ENCODE data around the gene ICOS. TPM values are rescaled to one million over a fixed set of nuclear protein-coding genes. Genes with fewer than 3 reads are reported as not detected.
"Not testable (repeated sequence)": the region's sequence is repeated elsewhere in the genome, so short reads cannot be mapped to it uniquely, and the experiment has no call there.

Gene ICOS
- total RNA-seq, 6 donors from 2014 or later = 0.22 to 2.3 (median 1.1) TPM; not detected in 1

GRCh38 chr2:203960811-203961210, 24.2 kb downstream of the ICOS start:
- no peak for ATAC-seq (ENCODE audit: low FRiP score in 2 of 2)
- no peak for DNase-seq
- H3K36me3 ChIP-seq = no peaks in the 10 kb centered on the region
- no peak overlapping the region for H3K4me3 ChIP-seq
- H3K4me1 ChIP-seq = no peaks in the 10 kb centered on the region
- H3K9me3 ChIP-seq = no peaks in the 10 kb centered on the region
- TF ChIP-seq POLR2AphosphoS5 (IDR thresholded peaks at IDR 0.05) (no peak), EP300 (IDR thresholded peaks at IDR 0.05) (no peak), POLR2A (IDR thresholded peaks at IDR 0.05) (no peak)
- TF ChIP-seq, protein P1, sequence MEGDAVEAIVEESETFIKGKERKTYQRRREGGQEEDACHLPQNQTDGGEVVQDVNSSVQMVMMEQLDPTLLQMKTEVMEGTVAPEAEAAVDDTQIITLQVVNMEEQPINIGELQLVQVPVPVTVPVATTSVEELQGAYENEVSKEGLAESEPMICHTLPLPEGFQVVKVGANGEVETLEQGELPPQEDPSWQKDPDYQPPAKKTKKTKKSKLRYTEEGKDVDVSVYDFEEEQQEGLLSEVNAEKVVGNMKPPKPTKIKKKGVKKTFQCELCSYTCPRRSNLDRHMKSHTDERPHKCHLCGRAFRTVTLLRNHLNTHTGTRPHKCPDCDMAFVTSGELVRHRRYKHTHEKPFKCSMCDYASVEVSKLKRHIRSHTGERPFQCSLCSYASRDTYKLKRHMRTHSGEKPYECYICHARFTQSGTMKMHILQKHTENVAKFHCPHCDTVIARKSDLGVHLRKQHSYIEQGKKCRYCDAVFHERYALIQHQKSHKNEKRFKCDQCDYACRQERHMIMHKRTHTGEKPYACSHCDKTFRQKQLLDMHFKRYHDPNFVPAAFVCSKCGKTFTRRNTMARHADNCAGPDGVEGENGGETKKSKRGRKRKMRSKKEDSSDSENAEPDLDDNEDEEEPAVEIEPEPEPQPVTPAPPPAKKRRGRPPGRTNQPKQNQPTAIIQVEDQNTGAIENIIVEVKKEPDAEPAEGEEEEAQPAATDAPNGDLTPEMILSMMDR (IDR thresholded peaks at IDR 0.05) = no peak
- no peak overlapping the region for H3K27ac ChIP-seq
- no peaks in the 10 kb centered on the region for H3K27me3 ChIP-seq
- 56 to 67% methylated on average over 2 of the region's 2 CpGs for WGBS, 2 donors

- H3K4me1 ChIP-seq; ATAC-seq (ENCODE audit: low FRiP score in 2 of 2); H3K27me3 ChIP-seq; H3K4me3 ChIP-seq; DNase-seq; H3K36me3 ChIP-seq; H3K9me3 ChIP-seq; H3K27ac ChIP-seq: not testable (repeated sequence)
- 82 to 96% methylated on average over 7 of the region's 7 CpGs for WGBS, 2 donors
Observed at GRCh38 chr2:203965190-203965589, 28.6 kb downstream of the ICOS start.

DNA sequence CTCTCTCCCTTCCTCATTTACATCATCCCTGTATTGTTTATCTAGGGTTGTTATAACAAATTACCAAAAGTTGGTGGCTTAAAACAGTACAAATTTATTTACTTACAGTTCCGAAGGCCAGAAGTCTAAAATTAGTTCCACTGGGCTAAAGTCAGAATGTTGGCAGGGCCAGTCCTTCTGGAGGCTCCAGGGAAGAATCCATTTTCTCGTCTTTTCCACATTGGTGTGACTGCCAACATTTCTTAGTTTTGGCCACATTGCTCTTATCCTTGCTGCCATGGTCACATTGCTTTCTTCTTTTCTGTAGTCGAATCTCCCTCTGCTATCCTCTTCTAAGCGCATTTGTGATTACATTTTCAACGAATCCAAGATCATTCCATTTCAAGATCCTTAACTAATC, 34.7 kb downstream of the ICOS start:
- Histone ChIP-seq H3K36me3 (no peaks in the 10 kb centered on the region), H3K27ac (no peak overlapping the region), H3K27me3 (no peaks in the 10 kb centered on the region), H3K9me3 (no peaks in the 10 kb centered on the region), H3K4me3 (no peak overlapping the region), H3K4me1 (no peaks in the 10 kb centered on the region)
- TF ChIP-seq POLR2A (IDR thresholded peaks at IDR 0.05) = no peak
- no peak for TF ChIP-seq POLR2AphosphoS5 (IDR thresholded peaks at IDR 0.05)
- TF ChIP-seq, protein P1 (IDR thresholded peaks at IDR 0.05) = no peak
- no peak for TF ChIP-seq EP300 (IDR thresholded peaks at IDR 0.05)
- 77 to 86% methylated on average over 5 of the region's 5 CpGs for WGBS, 2 donors
- DNase-seq = no peak
- no peak for ATAC-seq (ENCODE audit: low FRiP score in 2 of 2)

- TF ChIP-seq, protein P1 (IDR thresholded peaks at IDR 0.05) = no peak
- TF ChIP-seq POLR2A (IDR thresholded peaks at IDR 0.05) (no peak), POLR2AphosphoS5 (IDR thresholded peaks at IDR 0.05) (no peak), EP300 (IDR thresholded peaks at IDR 0.05) (no peak)
- no peak overlapping the region for H3K27ac ChIP-seq
Observed at GRCh38 chr2:203972066-203972465, 35.5 kb downstream of the ICOS start.

GRCh38 chr2:203973000-203973399, 36.4 kb downstream of the ICOS start:
- no peaks in the 10 kb centered on the region for H3K4me1 ChIP-seq
- DNase-seq (no peak), ATAC-seq (ENCODE audit: low FRiP score in 2 of 2) (no peak)
- no peaks in the 10 kb centered on the region for H3K27me3 ChIP-seq
- H3K4me3 ChIP-seq = no peak overlapping the region
- 89 to 97% methylated on average over 2 of the region's 2 CpGs for WGBS, 2 donors
- no peaks in the 10 kb centered on the region for H3K36me3 ChIP-seq
- no peak for TF ChIP-seq POLR2A (IDR thresholded peaks at IDR 0.05)
- TF ChIP-seq EP300 (IDR thresholded peaks at IDR 0.05) = no peak
- TF ChIP-seq, protein P1 (IDR thresholded peaks at IDR 0.05) = no peak
- no peak for TF ChIP-seq POLR2AphosphoS5 (IDR thresholded peaks at IDR 0.05)
- H3K27ac ChIP-seq = no peak overlapping the region
- H3K9me3 ChIP-seq = no peaks in the 10 kb centered on the region

More at GRCh38 chr2:203972066-203972465, 35.5 kb downstream of the ICOS start:
- Histone ChIP-seq H3K36me3 (no peaks in the 10 kb centered on the region), H3K4me1 (no peaks in the 10 kb centered on the region), H3K27me3 (no peaks in the 10 kb centered on the region), H3K4me3 (no peak overlapping the region), H3K9me3 (no peaks in the 10 kb centered on the region)
- ATAC-seq (ENCODE audit: low FRiP score in 2 of 2) (no peak), DNase-seq (no peak)
